Peyer's patch (tissue), 4 donors: ENCODE results near the gene TMEM40. TPM values are rescaled to one million over a fixed set of nuclear protein-coding genes. Genes with fewer than 3 reads are reported as not detected.

ENCODE experiments used
- DNase-seq, 3 donors: peaks; one replicate each; pipeline ENCODE4 v3.0.0-alpha.2; 2017 to 2019
- H3K27ac ChIP-seq, 4 donors: fragments of 200-600 bp; sonication (generic); one replicate each; pipeline ENCODE4 v1.5.1; 2016 to 2019
- H3K27me3 ChIP-seq, 2 donors: fragments of 200-600 bp; sonication (generic); one replicate each; pipeline ENCODE4 v1.5.1; 2019
- H3K36me3 ChIP-seq, 3 donors: fragments of 200-600 bp; sonication (generic); one replicate each; pipeline ENCODE4 v1.5.1; 2016 to 2019
- H3K4me1 ChIP-seq, 4 donors: fragments of 200-600 bp; sonication (generic); one replicate each; pipeline ENCODE4 v1.5.1; 2016 to 2019
- H3K4me3 ChIP-seq, 4 donors: fragments of 200-600 bp; sonication (generic); 1 replicate in 3 of 4; 2 replicates in 1 of 4; pipeline ENCODE4 v1.5.1; 2016 to 2019; ENCODE audit warnings: mild to moderate bottlenecking in 1 of 4
- H3K9me3 ChIP-seq, 4 donors: fragments of 200-600 bp; sonication (generic); one replicate each; pipeline ENCODE4 v1.5.1; 2016 to 2019; ENCODE audit warnings: mild to moderate bottlenecking in 1 of 4
- POLR2A ChIP-seq, 2 donors: fragments of 450-650 bp; IDR thresholded peaks; one replicate each; pipeline ENCODE4 v1.5.1; 2017; ENCODE audit warnings: antibody characterized with exemption in 2 of 2, mild to moderate bottlenecking in 2 of 2, moderate library complexity in 2 of 2
- total RNA-seq, 4 donors: library from RNA; depleted of rRNA; stranded (reverse); fragments of >200 nt; gene quantifications; one replicate each; pipeline ENCODE4 v1.1.0, GENCODE V29; 2016
- TF ChIP-seq, protein P1 (sequence below), 6 experiments: fragments of 450-650 bp in 4 of 6; fragments of 200-600 bp in 2 of 6; sonication (generic) in 1 of 6; IDR thresholded peaks; one replicate each; pipeline ENCODE4 v1.5.1; 2017 to 2019; ENCODE audit warnings: antibody characterized with exemption in 6 of 6, mild to moderate bottlenecking in 3 of 6, moderate library complexity in 1 of 6

TMEM40 gene, protein sequence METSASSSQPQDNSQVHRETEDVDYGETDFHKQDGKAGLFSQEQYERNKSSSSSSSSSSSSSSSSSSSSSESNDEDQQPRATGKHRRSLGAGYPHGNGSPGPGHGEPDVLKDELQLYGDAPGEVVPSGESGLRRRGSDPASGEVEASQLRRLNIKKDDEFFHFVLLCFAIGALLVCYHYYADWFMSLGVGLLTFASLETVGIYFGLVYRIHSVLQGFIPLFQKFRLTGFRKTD
- total RNA-seq = not detected

DNA sequence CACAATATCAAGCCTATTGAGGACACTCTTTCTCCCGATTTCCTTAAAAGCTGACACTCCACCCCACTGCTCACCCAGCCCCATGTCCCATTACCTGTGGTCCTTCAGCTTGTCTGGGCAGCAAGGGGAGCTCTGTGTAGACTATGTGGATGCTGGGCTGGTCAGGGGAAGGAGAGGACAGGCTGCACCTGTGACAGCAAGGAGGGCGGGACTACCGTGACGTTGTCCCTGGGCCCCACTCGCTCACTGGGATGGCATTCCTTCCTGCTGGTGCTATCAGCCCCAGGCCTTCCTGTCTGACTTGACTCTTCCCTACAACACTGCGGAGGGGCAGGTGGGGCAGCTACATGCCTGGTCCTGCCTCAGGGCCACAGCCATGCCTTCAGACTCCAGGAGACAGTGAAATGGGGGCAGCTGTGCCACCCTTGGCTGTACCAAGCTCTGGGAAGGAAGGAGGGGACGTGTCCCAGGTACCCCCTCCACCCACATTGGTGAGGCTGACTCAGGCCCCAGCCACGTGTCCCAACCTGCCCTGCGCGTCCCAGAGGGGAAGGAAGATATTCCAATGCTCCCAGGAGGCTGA is at the start of gene TMEM40:
Gene TMEM40 (minus strand): TSS at position 163 of the 583 bp plus-strand sequence. CDS start 9,427 bp downstream, outside the sequence.
- DNase-seq = no peak
- Histone ChIP-seq H3K9me3 (no peaks in the 10 kb centered on the region), H3K4me1 (peaks cover 0 to 6% (median 0%) of the 10 kb centered on the region in 4 donors), H3K27ac (peak within 1 kb of the TSS in 1 of 4 donors; percentile 25), H3K27me3 (no peaks in the 10 kb centered on the region), H3K36me3 (no peaks in the 10 kb centered on the region), H3K4me3 (no peak within 1 kb of the TSS)
- no peak for TF ChIP-seq POLR2A (IDR thresholded peaks at IDR 0.05)
- TF ChIP-seq, protein P1, sequence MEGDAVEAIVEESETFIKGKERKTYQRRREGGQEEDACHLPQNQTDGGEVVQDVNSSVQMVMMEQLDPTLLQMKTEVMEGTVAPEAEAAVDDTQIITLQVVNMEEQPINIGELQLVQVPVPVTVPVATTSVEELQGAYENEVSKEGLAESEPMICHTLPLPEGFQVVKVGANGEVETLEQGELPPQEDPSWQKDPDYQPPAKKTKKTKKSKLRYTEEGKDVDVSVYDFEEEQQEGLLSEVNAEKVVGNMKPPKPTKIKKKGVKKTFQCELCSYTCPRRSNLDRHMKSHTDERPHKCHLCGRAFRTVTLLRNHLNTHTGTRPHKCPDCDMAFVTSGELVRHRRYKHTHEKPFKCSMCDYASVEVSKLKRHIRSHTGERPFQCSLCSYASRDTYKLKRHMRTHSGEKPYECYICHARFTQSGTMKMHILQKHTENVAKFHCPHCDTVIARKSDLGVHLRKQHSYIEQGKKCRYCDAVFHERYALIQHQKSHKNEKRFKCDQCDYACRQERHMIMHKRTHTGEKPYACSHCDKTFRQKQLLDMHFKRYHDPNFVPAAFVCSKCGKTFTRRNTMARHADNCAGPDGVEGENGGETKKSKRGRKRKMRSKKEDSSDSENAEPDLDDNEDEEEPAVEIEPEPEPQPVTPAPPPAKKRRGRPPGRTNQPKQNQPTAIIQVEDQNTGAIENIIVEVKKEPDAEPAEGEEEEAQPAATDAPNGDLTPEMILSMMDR (IDR thresholded peaks at IDR 0.05) = no peak

DNA sequence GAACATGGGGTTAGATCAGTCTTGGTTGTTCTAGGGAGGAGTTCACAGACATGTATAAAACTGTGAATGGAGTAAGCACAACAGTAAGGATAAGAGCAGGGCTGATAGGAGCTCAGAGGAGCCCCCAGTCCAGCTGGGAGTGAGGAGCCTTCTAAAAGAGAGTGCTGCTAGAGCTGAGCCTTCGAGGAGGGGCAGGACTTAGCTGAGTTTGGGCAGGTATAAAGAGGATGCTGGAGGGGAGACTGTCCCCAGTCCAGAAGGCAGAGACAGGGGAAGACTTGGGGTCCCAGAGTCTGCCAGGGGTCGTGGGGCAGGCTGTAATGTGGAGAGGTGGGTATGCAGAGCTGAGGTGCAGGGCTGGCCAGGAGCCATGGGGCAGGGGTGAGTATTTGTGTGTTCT is 49.5 kb upstream of the TMEM40 start:
- Histone ChIP-seq H3K9me3 (no peaks in the 10 kb centered on the region), H3K4me3 (no peak overlapping the region), H3K4me1 (no peaks in the 10 kb centered on the region), H3K27me3 (no peaks in the 10 kb centered on the region), H3K36me3 (peaks cover 0 to 6% (median 0%) of the 10 kb centered on the region in 3 donors), H3K27ac (no peak overlapping the region)
- no peak for TF ChIP-seq POLR2A (IDR thresholded peaks at IDR 0.05)
- TF ChIP-seq, protein P1 (IDR thresholded peaks at IDR 0.05) = no peak
- DNase-seq = no peak

DNA sequence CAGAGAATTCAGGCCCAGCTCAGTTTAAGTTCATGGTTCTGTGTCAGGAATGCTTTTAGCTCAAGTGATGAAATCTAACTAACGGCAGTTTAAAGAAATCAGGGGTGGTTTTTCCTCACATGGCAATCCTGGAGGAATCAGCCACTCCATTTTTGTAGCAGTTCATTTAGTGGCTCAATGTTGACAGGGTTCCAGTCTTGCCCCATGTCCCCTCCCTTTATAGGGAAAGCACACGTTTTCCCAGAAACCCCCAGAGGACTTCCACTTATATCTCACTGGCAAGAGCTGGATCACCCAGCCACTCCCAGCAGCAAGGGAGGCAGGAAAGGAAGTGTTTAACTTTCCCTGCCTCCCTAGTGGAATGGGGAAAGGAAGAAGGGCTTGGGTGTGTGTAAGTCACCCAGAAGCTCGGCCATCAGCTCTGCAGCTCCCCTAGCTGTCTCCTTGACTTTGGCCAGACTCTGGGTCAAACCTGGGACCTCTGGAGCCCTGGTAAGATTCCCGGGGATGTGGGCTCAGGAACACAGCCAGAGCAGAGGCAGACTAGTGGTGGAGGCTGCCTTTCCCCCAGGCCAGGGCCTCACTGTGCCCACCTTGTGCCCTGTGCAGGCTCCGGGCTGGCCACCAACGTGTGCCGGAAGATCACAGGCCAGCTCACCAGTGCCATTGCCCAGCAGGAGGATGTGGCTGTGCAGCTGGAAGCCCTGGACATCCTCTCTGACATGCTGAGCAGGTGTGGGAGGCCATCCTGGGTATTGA is 48.7 kb upstream of the TMEM40 start:
- Histone ChIP-seq H3K4me1 (no peaks in the 10 kb centered on the region), H3K9me3 (no peaks in the 10 kb centered on the region), H3K27me3 (no peaks in the 10 kb centered on the region), H3K36me3 (peaks cover 0 to 6% (median 0%) of the 10 kb centered on the region in 3 donors), H3K27ac (no peak overlapping the region), H3K4me3 (no peak overlapping the region)
- DNase-seq = no peak
- TF ChIP-seq, protein P1 (IDR thresholded peaks at IDR 0.05) = no peak
- no peak for TF ChIP-seq POLR2A (IDR thresholded peaks at IDR 0.05)

DNA sequence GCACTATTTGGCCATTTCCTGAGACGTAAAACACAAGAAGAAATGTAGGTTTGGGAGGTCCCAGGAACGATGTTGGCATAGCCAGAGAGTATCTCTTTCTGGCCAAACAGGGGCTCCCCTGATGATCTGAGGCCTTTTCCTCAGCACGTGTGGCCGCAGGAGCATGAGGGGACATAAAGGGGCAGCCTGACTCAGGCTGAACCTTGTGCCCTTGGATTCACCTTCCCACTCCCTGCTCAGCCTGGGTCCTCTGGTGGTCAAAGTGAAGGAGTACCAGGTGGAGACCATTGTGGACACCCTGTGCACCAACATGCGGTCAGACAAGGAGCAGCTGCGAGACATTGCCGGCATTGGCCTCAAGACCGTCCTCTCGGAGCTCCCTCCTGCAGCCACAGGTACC is 48.0 kb upstream of the TMEM40 start:
- Histone ChIP-seq H3K9me3 (no peaks in the 10 kb centered on the region), H3K36me3 (peaks cover 0 to 6% (median 0%) of the 10 kb centered on the region in 3 donors), H3K27ac (no peak overlapping the region), H3K4me1 (no peaks in the 10 kb centered on the region), H3K27me3 (no peaks in the 10 kb centered on the region), H3K4me3 (no peak overlapping the region)
- DNase-seq = peak in 1 of 3 donors; percentile 38
- TF ChIP-seq POLR2A (IDR thresholded peaks at IDR 0.05) = no peak
- TF ChIP-seq, protein P1 (IDR thresholded peaks at IDR 0.05) = no peak

- H3K27ac ChIP-seq = no peak overlapping the region
- H3K36me3 ChIP-seq = peaks cover 0 to 6% (median 0%) of the 10 kb centered on the region in 3 donors
- H3K9me3 ChIP-seq = no peaks in the 10 kb centered on the region
- no peak for TF ChIP-seq POLR2A (IDR thresholded peaks at IDR 0.05)
- H3K27me3 ChIP-seq = no peaks in the 10 kb centered on the region
- H3K4me1 ChIP-seq = no peaks in the 10 kb centered on the region
- H3K4me3 ChIP-seq = no peak overlapping the region
- peak in 1 of 3 donors; percentile 28 for DNase-seq
These were observed 44.3 kb upstream of the TMEM40 start for GRCh38 chr3:12803371-12803770.
